ENCODE measurements around the gene CRYBB1.
A peak's percentile ranks its signal among the peaks of the same experiment; 100 is the strongest.
"Not testable (repeated sequence)": the region's sequence is repeated elsewhere in the genome, so short reads cannot be mapped to it uniquely, and the experiment has no call there.

CRYBB1 gene

GRCh38 chr22:26615149-26615548, 2.7 kb downstream of the CRYBB1 start:
- no peak overlapping the region for H3K4me3 ChIP-seq (replicated peaks; ENCODE audit: low read depth, low read length)
- no peak for TF ChIP-seq CTCF (IDR thresholded peaks at IDR 0.05; ENCODE audit: low read depth, low read length, missing control alignments)
- DNase-seq (ENCODE audit: extremely low read depth, low read depth), result no peak

GRCh38 chr22:26614322-26614721, 3.5 kb downstream of the CRYBB1 start:
- DNase-seq (ENCODE audit: extremely low read depth, low read depth), result no peak
- H3K4me3 ChIP-seq (replicated peaks; ENCODE audit: low read depth, low read length), result no peak overlapping the region
- no peak for TF ChIP-seq CTCF (IDR thresholded peaks at IDR 0.05; ENCODE audit: low read depth, low read length, missing control alignments)

- DNase-seq (ENCODE audit: extremely low read depth, low read depth); H3K4me3 ChIP-seq (replicated peaks; ENCODE audit: low read depth, low read length): not testable (repeated sequence)
These were observed 4.1 kb downstream of the CRYBB1 start for GRCh38 chr22:26613753-26614152.

- no peak for TF ChIP-seq CTCF (IDR thresholded peaks at IDR 0.05; ENCODE audit: low read depth, low read length, missing control alignments)
- DNase-seq (ENCODE audit: extremely low read depth, low read depth), result no peak
These were observed 5.2 kb downstream of the CRYBB1 start for GRCh38 chr22:26612652-26613051.

GRCh38 chr22:26610996-26611395, 6.8 kb downstream of the CRYBB1 start:
- no peak for DNase-seq (ENCODE audit: extremely low read depth, low read depth)
- no peak overlapping the region for H3K4me3 ChIP-seq (replicated peaks; ENCODE audit: low read depth, low read length)
- no peak for TF ChIP-seq CTCF (IDR thresholded peaks at IDR 0.05; ENCODE audit: low read depth, low read length, missing control alignments)

More at GRCh38 chr22:26612652-26613051, 5.2 kb downstream of the CRYBB1 start:
- H3K4me3 ChIP-seq (replicated peaks; ENCODE audit: low read depth, low read length), result no peak overlapping the region

- no peak for TF ChIP-seq CTCF (IDR thresholded peaks at IDR 0.05; ENCODE audit: low read depth, low read length, missing control alignments)
- peak; percentile 87 for DNase-seq (ENCODE audit: extremely low read depth, low read depth)
- no peak overlapping the region for H3K4me3 ChIP-seq (replicated peaks; ENCODE audit: low read depth, low read length)
These were observed 7.5 kb downstream of the CRYBB1 start for GRCh38 chr22:26610072-26610958.

GRCh38 chr22:26609287-26609686, 8.5 kb downstream of the CRYBB1 start:
- TF ChIP-seq CTCF (IDR thresholded peaks at IDR 0.05; ENCODE audit: low read depth, low read length, missing control alignments), result no peak
- H3K4me3 ChIP-seq (replicated peaks; ENCODE audit: low read depth, low read length), result no peak overlapping the region
- DNase-seq (ENCODE audit: extremely low read depth, low read depth), result no peak

Data from HFF-Myc (cell line).